H1 (cell line): ENCODE data around the gene MRTFB. TPM values are rescaled to one million over a fixed set of nuclear protein-coding genes. Genes with fewer than 3 reads are reported as not detected.

Experiments used
- CEBPB ChIP-seq: IDR thresholded peaks from 2 replicates; pipeline ENCODE4 v1.6.1; 2012; ENCODE audit warnings: low read depth, low read length
- E2F6 ChIP-seq: IDR thresholded peaks from 2 replicates; pipeline ENCODE4 v1.6.1; 2012; ENCODE audit warnings: inconsistent platforms
- FOSL1 ChIP-seq: IDR thresholded peaks from 2 replicates; pipeline ENCODE4 v1.6.1; 2011; ENCODE audit warnings: mild to moderate bottlenecking, low read depth, low read length, moderate library complexity; ENCODE audit not compliant: insufficient read depth
- JUN ChIP-seq: IDR thresholded peaks from 2 replicates; pipeline ENCODE4 v1.6.1; 2011; ENCODE audit warnings: low read depth, mild to moderate bottlenecking, improper control_type of control experiment, low read length
- SRF ChIP-seq: IDR thresholded peaks from 2 replicates; pipeline ENCODE4 v1.6.1; 2011; ENCODE audit warnings: mild to moderate bottlenecking, low read depth, low read length, moderate library complexity
- polyA plus RNA-seq, 7 experiments: library from polyadenylated mRNA; depleted of rRNA in 3 of 7; stranded (reverse) in 5 of 7; unstranded in 2 of 7; fragments of >200 nt in 5 of 7; fragments of 200-250 nt in 2 of 7; gene quantifications; 1 replicate in 5 of 7; 2 replicates in 1 of 7; 4 replicates in 1 of 7; pipeline versions ENCODE4 v1.2.1 to v1.2.3, GENCODE V29; 2011 to 2013; ENCODE audit warnings: missing spikeins in 2 of 7, mixed read lengths in 2 of 7
- total RNA-seq: library from RNA; stranded (reverse); fragmentation: NEBNext Ultra II Directional; extraction: Animal tissue kit (Norgen Biotek cat#: 25700); gene quantifications from 2 replicates; pipeline ENCODE4 v1.2.1, GENCODE V29; 2021

Gene MRTFB
- total and polyA plus RNA-seq, 2 of the 8 experiments (the other 6 are each of a cell fraction or from before 2014, with no cell fraction given), result 13.5 to 34.9 TPM

GRCh38 chr16:14121142-14121541 lies 50.0 kb downstream of the MRTFB start (continued):
- TF ChIP-seq CEBPB (no peak), E2F6 (no peak), SRF (no peak), FOSL1 (no peak), JUN (no peak)
- TF ChIP-seq, all 59 proteins: peak for 0
